Mesenchymal stem cell (in vitro differentiated cells and primary cell): Measurements from ENCODE around the gene NOL4L.
A peak's percentile ranks its signal among the peaks of the same experiment; 100 is the strongest.

Experiments
- DNase-seq: peaks from one replicate; pipeline ENCODE4 v3.0.0-alpha.2; 2013
- H2AFZ ChIP-seq: one replicate; pipeline ENCODE4 v1.6.1; 2013; ENCODE audit warnings: low read depth, mild to moderate bottlenecking, control low read depth, inconsistent platforms, low read length, moderate library complexity
- H2AK5ac ChIP-seq: 2 replicates; pipeline ENCODE4 v1.6.1; 2013; ENCODE audit warnings: low read length, moderate library complexity, mild to moderate bottlenecking, inconsistent platforms; ENCODE audit not compliant: severe bottlenecking
- H2BK120ac ChIP-seq: one replicate; pipeline ENCODE4 v1.6.1; 2013; ENCODE audit warnings: low read depth, mild to moderate bottlenecking, inconsistent platforms, low read length, moderate library complexity
- H2BK12ac ChIP-seq, 2 experiments: one replicate each; pipeline ENCODE4 v1.6.1; 2013; ENCODE audit warnings: inconsistent platforms in 2 of 2, low read length in 2 of 2, mild to moderate bottlenecking in 2 of 2, moderate library complexity in 2 of 2, control low read depth in 1 of 2
- H2BK15ac ChIP-seq: one replicate; pipeline ENCODE4 v1.6.1; 2013; ENCODE audit warnings: mild to moderate bottlenecking, low read depth, inconsistent platforms; ENCODE audit not compliant: poor library complexity, severe bottlenecking
- H2BK5ac ChIP-seq: 2 replicates; pipeline ENCODE4 v1.6.1; 2013; ENCODE audit warnings: low read depth, mild to moderate bottlenecking, low read length, control low read depth, inconsistent platforms; ENCODE audit not compliant: poor library complexity, severe bottlenecking
- H3K14ac ChIP-seq, 2 experiments: one replicate each; pipeline ENCODE4 v1.6.1; 2013; ENCODE audit warnings: inconsistent platforms in 2 of 2, low read length in 2 of 2, control low read depth in 1 of 2, mild to moderate bottlenecking in 1 of 2, moderate library complexity in 1 of 2
- H3K18ac ChIP-seq, 2 experiments: one replicate each; pipeline ENCODE4 v1.6.1; 2013; ENCODE audit warnings: inconsistent platforms in 2 of 2, low read length in 2 of 2, control low read depth in 1 of 2, low read depth in 1 of 2, mild to moderate bottlenecking in 1 of 2
- H3K23ac ChIP-seq, 2 experiments: one replicate each; pipeline ENCODE4 v1.6.1; 2013; ENCODE audit warnings: inconsistent platforms in 2 of 2, low read length in 2 of 2, mild to moderate bottlenecking in 2 of 2, moderate library complexity in 2 of 2, control low read depth in 1 of 2
- H3K27ac ChIP-seq: 2 replicates; pipeline ENCODE4 v1.5.1; 2013; ENCODE audit warnings: mild to moderate bottlenecking, moderate library complexity, low read length, control low read depth, inconsistent platforms; ENCODE audit not compliant: poor library complexity, severe bottlenecking
- H3K27me3 ChIP-seq, 2 experiments: 2 replicates each; pipeline versions ENCODE4 v1.6.1 to v1.7.0; 2013; ENCODE audit warnings: low read length in 2 of 2, mild to moderate bottlenecking in 2 of 2, moderate library complexity in 2 of 2, control low read depth in 1 of 2, inconsistent platforms in 1 of 2; ENCODE audit not compliant: control insufficient read depth in 1 of 2, insufficient read depth in 1 of 2
- H3K36me3 ChIP-seq, 2 experiments: 2 replicates each; pipeline versions ENCODE4 v1.6.1 to v1.7.0; 2013; ENCODE audit warnings: low read length in 2 of 2, control low read depth in 1 of 2, inconsistent platforms in 1 of 2, low read depth in 1 of 2, mild to moderate bottlenecking in 1 of 2; ENCODE audit not compliant: insufficient read depth in 2 of 2, control insufficient read depth in 1 of 2
- H3K4ac ChIP-seq, 2 experiments: one replicate each; pipeline ENCODE4 v1.6.1; 2013; ENCODE audit warnings: inconsistent platforms in 2 of 2, low read length in 2 of 2, mild to moderate bottlenecking in 2 of 2, moderate library complexity in 2 of 2, control low read depth in 1 of 2, low read depth in 1 of 2
- H3K4me1 ChIP-seq: 2 replicates; pipeline ENCODE4 v1.6.1; 2013; ENCODE audit warnings: low read depth, low read length, control low read depth; ENCODE audit not compliant: control insufficient read depth, insufficient read depth
- H3K4me2 ChIP-seq: 2 replicates; pipeline ENCODE4 v1.6.1; 2013; ENCODE audit warnings: low read length, mild to moderate bottlenecking, inconsistent platforms; ENCODE audit not compliant: poor library complexity, severe bottlenecking
- H3K4me3 ChIP-seq, 2 experiments: 2 replicates each; pipeline versions ENCODE4 v1.5.1 to v1.7.0; 2013; ENCODE audit warnings: low read length in 2 of 2, mild to moderate bottlenecking in 2 of 2, control low read depth in 1 of 2, low read depth in 1 of 2; ENCODE audit not compliant: insufficient read depth in 1 of 2
- H3K79me1 ChIP-seq: replicated peaks from 2 replicates; pipeline ENCODE4 v1.6.1; 2013; ENCODE audit warnings: mild to moderate bottlenecking, control low read depth, low read length, inconsistent platforms; ENCODE audit not compliant: poor library complexity, severe bottlenecking
- H3K9ac ChIP-seq: 2 replicates; pipeline ENCODE4 v1.7.0; 2013; ENCODE audit warnings: mild to moderate bottlenecking, low read length, moderate library complexity
- H3K9me3 ChIP-seq: 2 replicates; pipeline ENCODE4 v1.7.0; 2013; ENCODE audit warnings: mild to moderate bottlenecking, low read length; ENCODE audit not compliant: control insufficient read depth
- H4K8ac ChIP-seq: one replicate; pipeline ENCODE4 v1.6.1; 2013; ENCODE audit warnings: inconsistent platforms, mild to moderate bottlenecking, low read length, moderate library complexity
- H4K91ac ChIP-seq: one replicate; pipeline ENCODE4 v1.6.1; 2013; ENCODE audit warnings: mild to moderate bottlenecking, low read length, inconsistent platforms
- WGBS: methylation state at CpG from one replicate; pipeline ENCODE4 v1.1.7; 2013; ENCODE audit warnings: mixed read lengths; 5-methylcytosine and 5-hydroxymethylcytosine counted together

Gene NOL4L

DNA sequence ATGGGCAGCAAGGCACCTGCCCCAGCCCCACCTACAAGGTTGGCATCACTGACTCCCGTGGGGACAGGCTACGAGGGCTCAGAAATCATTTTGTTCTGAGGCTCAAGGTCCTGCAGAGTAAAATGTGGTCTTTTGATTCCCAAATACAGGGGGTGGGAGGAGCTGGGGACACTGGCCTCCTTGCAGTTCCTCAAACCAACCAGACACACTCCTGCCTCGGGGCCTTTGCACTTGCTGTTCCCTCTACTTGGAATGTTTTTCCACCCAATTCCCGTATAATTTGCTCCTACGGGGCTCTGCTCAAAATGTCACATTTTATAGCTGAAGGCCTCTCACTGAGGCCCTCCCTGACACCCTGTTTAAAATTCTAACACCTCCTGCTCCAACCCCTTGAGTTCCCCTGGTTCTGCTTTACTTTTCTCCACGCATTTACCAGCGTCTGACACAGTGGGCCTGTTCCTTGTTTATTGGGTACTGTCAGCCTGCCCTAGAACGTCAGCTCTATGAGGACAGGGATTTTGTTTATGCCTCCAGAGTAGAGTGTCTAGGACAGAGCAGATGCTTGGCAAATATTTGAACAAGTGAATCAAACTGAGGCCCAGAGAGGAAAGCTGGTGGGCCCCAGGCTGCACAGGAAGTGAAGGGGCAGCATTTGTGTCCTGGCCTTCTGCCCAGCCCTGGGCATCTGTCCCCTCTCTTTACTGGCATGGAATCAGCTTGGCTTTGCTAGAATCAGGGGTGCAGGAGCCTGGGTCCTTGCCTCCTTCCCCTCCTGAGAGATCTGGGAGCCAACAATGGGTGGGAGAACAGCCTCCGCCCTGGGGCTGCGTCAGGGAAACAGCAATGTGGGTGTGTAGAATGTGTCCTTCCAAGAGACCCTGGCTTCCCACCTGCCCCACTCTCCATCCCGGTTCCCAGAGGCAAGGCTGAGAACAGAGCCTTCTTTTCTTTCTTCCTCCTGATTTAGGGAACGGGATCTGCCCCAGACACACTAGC is 18.5 kb downstream of the NOL4L start:
- Histone ChIP-seq H3K9me3 (no peaks in the 10 kb centered on the region), H2AK5ac (no peak overlapping the region), H4K8ac (no peak overlapping the region), H3K36me3 (no peaks in the 10 kb centered on the region), H3K4ac (no peak overlapping the region), H4K91ac (peak overlapping the region; percentile 25), H3K4me2 (no peak overlapping the region), H3K27me3 (peaks cover 0 to 11% of the 10 kb centered on the region in 2 experiments), H3K23ac (no peak overlapping the region), H3K4me1 (peaks cover 27% of the 10 kb centered on the region), H2AFZ (no peak overlapping the region), H3K9ac (no peak overlapping the region), H2BK5ac (no peak overlapping the region), H2BK120ac (no peak overlapping the region), H2BK15ac (peak overlapping the region; percentile 2), H3K14ac (peak overlapping the region in 1 of 2 experiments; percentile 11), H3K27ac (no peak overlapping the region), H3K18ac (peak overlapping the region in 1 of 2 experiments; percentile 28), H3K79me1 (no peaks in the 10 kb centered on the region), H3K4me3 (no peak overlapping the region), H2BK12ac (no peak overlapping the region)
- WGBS, result 86% methylated on average over 12 of the region's 12 CpGs
- no peak for DNase-seq

DNA sequence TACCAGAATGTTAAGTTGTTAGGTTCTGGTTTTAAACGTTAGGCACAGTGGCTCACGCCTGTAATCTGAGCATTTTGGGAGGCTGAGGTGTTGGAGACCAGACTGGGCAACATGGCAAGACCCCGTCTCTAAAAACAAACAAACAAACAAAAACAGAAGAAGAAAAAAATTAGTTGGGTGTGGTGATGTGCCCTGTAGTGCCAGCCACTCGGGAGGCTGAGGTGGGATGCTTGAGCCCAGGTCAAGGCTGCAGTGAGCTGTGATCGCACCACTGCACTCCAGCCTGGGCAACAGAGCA is 19.4 kb downstream of the NOL4L start:
- Histone ChIP-seq H3K14ac (no peak overlapping the region), H4K8ac (no peak overlapping the region), H3K79me1 (no peaks in the 10 kb centered on the region), H3K4me3 (no peak overlapping the region), H3K4ac (peak overlapping the region in 1 of 2 experiments; percentile 65), H3K36me3 (no peaks in the 10 kb centered on the region), H3K4me2 (no peak overlapping the region), H2BK12ac (no peak overlapping the region), H3K23ac (no peak overlapping the region), H4K91ac (no peak overlapping the region), H3K18ac (no peak overlapping the region), H2BK5ac (no peak overlapping the region), H2AFZ (no peak overlapping the region), H3K27me3 (peaks cover 0 to 11% of the 10 kb centered on the region in 2 experiments), H2BK15ac (no peak overlapping the region), H2BK120ac (no peak overlapping the region), H3K9me3 (no peaks in the 10 kb centered on the region), H3K4me1 (peaks cover 28% of the 10 kb centered on the region), H3K9ac (no peak overlapping the region), H3K27ac (no peak overlapping the region), H2AK5ac (no peak overlapping the region)
- 87% methylated on average over 4 of the region's 5 CpGs for WGBS
- DNase-seq, result no peak

GRCh38 chr20:32564921-32565734 is 20.0 kb downstream of the NOL4L start:
- Histone ChIP-seq H2BK120ac (no peak overlapping the region), H3K4me3 (no peak overlapping the region), H3K79me1 (no peaks in the 10 kb centered on the region), H2BK5ac (no peak overlapping the region), H3K27me3 (peaks cover 0 to 11% of the 10 kb centered on the region in 2 experiments), H3K9ac (no peak overlapping the region), H3K18ac (peak overlapping the region; percentile 54 to 94), H3K9me3 (no peaks in the 10 kb centered on the region), H3K4me2 (no peak overlapping the region), H3K27ac (no peak overlapping the region), H3K23ac (no peak overlapping the region), H4K91ac (peak overlapping the region; percentile 87), H4K8ac (peak overlapping the region; percentile 88), H3K4me1 (peaks cover 25% of the 10 kb centered on the region), H2AFZ (peak overlapping the region; percentile 20), H3K14ac (peak overlapping the region in 1 of 2 experiments; percentile 73), H3K4ac (peak overlapping the region; percentile 61 to 65), H2AK5ac (no peak overlapping the region), H2BK12ac (peak overlapping the region; percentile 31 to 92), H3K36me3 (no peaks in the 10 kb centered on the region), H2BK15ac (peak overlapping the region; percentile 44)
- 37% methylated on average over 18 of the region's 19 CpGs for WGBS
- DNase-seq, result peak; percentile 72

DNA sequence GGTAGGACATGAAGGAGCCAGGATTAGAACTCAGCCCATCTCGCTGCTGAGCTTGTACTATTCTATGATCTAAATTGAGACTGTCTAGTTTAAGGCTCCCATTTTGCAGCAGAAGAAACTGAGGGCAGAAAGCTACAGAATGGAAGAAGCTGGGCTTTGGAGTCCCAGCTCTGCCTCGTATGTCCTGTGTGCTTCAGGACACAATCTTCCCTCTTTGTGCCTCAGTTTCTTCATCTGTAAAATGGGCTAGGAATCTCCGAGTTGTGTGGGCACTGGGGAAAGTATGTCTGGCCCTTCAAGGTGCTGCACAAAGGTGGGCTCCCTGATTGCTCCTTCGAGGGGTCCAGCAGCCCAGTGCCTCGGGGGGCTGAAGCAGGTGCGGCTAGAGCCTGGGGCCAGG is 20.7 kb downstream of the NOL4L start:
- no peak overlapping the region for H3K23ac ChIP-seq
- no peak overlapping the region for H2AK5ac ChIP-seq
- no peak overlapping the region for H2AFZ ChIP-seq
- no peaks in the 10 kb centered on the region for H3K9me3 ChIP-seq
- DNase-seq, result no peak
- no peak overlapping the region for H3K9ac ChIP-seq
- no peak overlapping the region for H3K27ac ChIP-seq
- peak overlapping the region in 1 of 2 experiments; percentile 92 for H2BK12ac ChIP-seq
- peaks cover 25% of the 10 kb centered on the region for H3K4me1 ChIP-seq
- no peak overlapping the region for H3K4ac ChIP-seq
- H3K79me1 ChIP-seq, result no peaks in the 10 kb centered on the region
- WGBS, result 89% methylated on average over 6 of the region's 6 CpGs
- H2BK5ac ChIP-seq, result no peak overlapping the region
- peak overlapping the region; percentile 17 to 46 for H3K18ac ChIP-seq
- H3K27me3 ChIP-seq, result peaks cover 0 to 5% of the 10 kb centered on the region in 2 experiments
- H2BK15ac ChIP-seq, result peak overlapping the region; percentile 44
- no peak overlapping the region for H3K4me3 ChIP-seq
- no peak overlapping the region for H3K4me2 ChIP-seq
- H2BK120ac ChIP-seq, result no peak overlapping the region
- H3K14ac ChIP-seq, result no peak overlapping the region
- H3K36me3 ChIP-seq, result peaks cover 0 to 3% of the 10 kb centered on the region in 2 experiments
- H4K91ac ChIP-seq, result peak overlapping the region; percentile 87
- peak overlapping the region; percentile 70 for H4K8ac ChIP-seq
